OCI-LY3 (cell line): ENCODE measurements around the gene FKBP2.

Source experiments
- H2AFZ ChIP-seq: fragments of 200-600, 300-600 bp; shearing (Covaris generic); 2 replicates; pipeline ENCODE4 v1.6.0; 2014; ENCODE audit warnings: antibody characterized with exemption, low read depth, low read length
- H3K27ac ChIP-seq: fragments of 200-600, 300-600 bp; sonication (generic); 2 replicates; pipeline ENCODE4 v1.5.1; 2014; ENCODE audit warnings: mild to moderate bottlenecking, low read length, moderate library complexity, mixed read lengths
- H3K27me3 ChIP-seq: fragments of 200-600, 300-600 bp; sonication (generic); 2 replicates; pipeline ENCODE4 v1.6.1; 2014; ENCODE audit warnings: low read depth, low read length, mixed read lengths
- H3K36me3 ChIP-seq: fragments of 200-600, 300-600 bp; sonication (generic); replicated peaks from 2 replicates; pipeline ENCODE3; 2014; ENCODE audit warnings: low read depth, low read length, mixed read lengths
- H3K4me1 ChIP-seq: fragments of 300-600, 200-600 bp; sonication (generic); 2 replicates; pipeline ENCODE4 v1.6.1; 2014; ENCODE audit warnings: low read length, mixed read lengths
- H3K4me2 ChIP-seq: fragments of 200-600, 300-600 bp; sonication (generic); 2 replicates; pipeline ENCODE4 v1.6.1; 2014; ENCODE audit warnings: low read length, mixed read lengths
- H3K4me3 ChIP-seq: fragments of 300-600, 200-600 bp; sonication (generic); 2 replicates; pipeline ENCODE4 v1.5.1; 2014; ENCODE audit warnings: antibody characterized with exemption, mild to moderate bottlenecking, low read length, moderate library complexity
- H3K79me2 ChIP-seq: fragments of 300-600, 200-600 bp; shearing (Covaris generic); 2 replicates; pipeline ENCODE4 v1.6.1; 2014; ENCODE audit warnings: mild to moderate bottlenecking, low read length, mixed read lengths
- H3K9ac ChIP-seq: fragments of 300-600, 200-600 bp; shearing (Covaris generic); 2 replicates; pipeline ENCODE4 v1.6.0; 2014; ENCODE audit warnings: mild to moderate bottlenecking, low read length, moderate library complexity
- H3K9me3 ChIP-seq: fragments of 200-600, 300-600 bp; shearing (Covaris generic); 2 replicates; pipeline ENCODE4 v1.6.1; 2014; ENCODE audit warnings: low read length, mixed read lengths; ENCODE audit not compliant: insufficient read depth
- H4K20me1 ChIP-seq: fragments of 200-600, 300-600 bp; sonication (generic); 2 replicates; pipeline ENCODE4 v1.6.1; 2016; ENCODE audit warnings: low read length, mixed read lengths; ENCODE audit not compliant: insufficient read depth
- EZH2phosphoT487 ChIP-seq: fragments of 200-600 bp; shearing (Covaris generic); IDR thresholded peaks from 2 replicates; pipeline ENCODE4 v1.6.1; 2018; ENCODE audit warnings: antibody characterized with exemption, mixed run types, low read depth
- TF ChIP-seq, protein P1 (sequence below): fragments of 200-600, 300-600 bp; sonication (generic); IDR thresholded peaks from 2 replicates; pipeline ENCODE4 v1.5.1; 2014; ENCODE audit warnings: antibody characterized with exemption, low read length, low read depth

FKBP2 gene

DNA sequence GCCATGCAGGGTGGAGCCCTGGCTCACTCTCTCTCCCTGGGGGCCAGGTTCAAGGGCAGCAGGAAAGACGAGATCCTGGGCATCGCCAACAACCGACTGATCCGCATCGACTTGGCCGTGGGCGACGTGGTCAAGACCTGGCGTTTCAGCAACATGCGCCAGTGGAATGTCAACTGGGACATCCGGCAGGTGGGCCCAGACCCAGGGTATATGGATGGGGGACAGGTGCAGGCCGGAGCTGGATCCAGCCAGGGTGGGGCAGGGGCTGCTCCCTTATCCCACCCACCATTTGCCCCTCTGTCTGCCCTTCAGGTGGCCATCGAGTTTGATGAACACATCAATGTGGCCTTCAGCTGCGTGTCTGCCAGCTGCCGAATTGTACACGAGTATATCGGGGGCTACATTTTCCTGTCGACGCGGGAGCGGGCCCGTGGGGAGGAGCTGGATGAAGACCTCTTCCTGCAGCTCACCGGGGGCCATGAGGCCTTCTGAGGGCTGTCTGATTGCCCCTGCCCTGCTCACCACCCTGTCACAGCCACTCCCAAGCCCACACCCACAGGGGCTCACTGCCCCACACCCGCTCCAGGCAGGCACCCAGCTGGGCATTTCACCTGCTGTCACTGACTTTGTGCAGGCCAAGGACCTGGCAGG is 17.8 kb upstream of the FKBP2 start:
- Histone ChIP-seq H4K20me1 (no peaks in the 10 kb centered on the region), H3K9me3 (no peaks in the 10 kb centered on the region), H3K36me3 (peaks cover 33% of the 10 kb centered on the region), H3K27ac (no peak overlapping the region), H3K4me2 (no peak overlapping the region), H2AFZ (no peak overlapping the region), H3K27me3 (no peaks in the 10 kb centered on the region), H3K9ac (no peak overlapping the region), H3K79me2 (peaks cover 17% of the 10 kb centered on the region), H3K4me3 (no peak overlapping the region), H3K4me1 (peaks cover 20% of the 10 kb centered on the region)
- TF ChIP-seq, protein P1, sequence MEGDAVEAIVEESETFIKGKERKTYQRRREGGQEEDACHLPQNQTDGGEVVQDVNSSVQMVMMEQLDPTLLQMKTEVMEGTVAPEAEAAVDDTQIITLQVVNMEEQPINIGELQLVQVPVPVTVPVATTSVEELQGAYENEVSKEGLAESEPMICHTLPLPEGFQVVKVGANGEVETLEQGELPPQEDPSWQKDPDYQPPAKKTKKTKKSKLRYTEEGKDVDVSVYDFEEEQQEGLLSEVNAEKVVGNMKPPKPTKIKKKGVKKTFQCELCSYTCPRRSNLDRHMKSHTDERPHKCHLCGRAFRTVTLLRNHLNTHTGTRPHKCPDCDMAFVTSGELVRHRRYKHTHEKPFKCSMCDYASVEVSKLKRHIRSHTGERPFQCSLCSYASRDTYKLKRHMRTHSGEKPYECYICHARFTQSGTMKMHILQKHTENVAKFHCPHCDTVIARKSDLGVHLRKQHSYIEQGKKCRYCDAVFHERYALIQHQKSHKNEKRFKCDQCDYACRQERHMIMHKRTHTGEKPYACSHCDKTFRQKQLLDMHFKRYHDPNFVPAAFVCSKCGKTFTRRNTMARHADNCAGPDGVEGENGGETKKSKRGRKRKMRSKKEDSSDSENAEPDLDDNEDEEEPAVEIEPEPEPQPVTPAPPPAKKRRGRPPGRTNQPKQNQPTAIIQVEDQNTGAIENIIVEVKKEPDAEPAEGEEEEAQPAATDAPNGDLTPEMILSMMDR, result no peak
- TF ChIP-seq EZH2phosphoT487, result no peak

DNA sequence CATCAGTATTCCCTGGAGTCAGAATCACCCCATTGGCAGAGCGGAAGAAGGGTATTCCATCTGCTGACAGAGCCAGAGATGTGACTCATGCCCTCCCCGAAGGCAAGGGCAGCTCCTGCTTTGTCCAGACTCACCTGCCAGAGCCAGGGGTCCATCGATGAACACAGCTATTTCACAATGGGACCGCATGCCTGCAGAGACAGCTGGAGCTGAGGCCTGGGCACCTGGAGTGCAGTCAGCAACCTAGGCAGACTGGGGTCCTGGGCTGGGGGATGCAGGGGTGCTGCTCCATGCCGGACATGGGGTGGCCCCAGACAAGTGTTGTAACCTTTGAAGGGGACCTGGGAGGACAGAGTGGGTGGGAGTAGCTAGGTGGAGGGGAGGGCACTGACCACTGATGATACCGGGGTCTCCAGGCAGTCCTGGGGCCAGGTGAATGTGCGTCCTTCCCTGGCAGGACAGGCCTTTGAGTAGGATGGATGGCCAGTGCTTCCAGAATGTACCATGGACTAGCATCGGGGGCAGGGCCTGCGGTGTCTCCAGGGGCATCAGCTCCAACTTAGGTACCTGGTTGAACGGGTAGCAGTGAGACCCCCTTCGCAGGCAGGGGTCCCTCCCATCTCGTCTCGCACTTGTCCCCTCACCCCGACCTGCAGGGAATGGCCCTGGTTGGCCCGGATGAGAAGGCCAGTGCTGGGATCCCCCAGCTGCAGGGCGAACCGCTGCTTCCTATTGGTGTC is 16.6 kb upstream of the FKBP2 start:
- Histone ChIP-seq H3K4me3 (no peak overlapping the region), H3K9ac (no peak overlapping the region), H3K79me2 (peaks cover 17% of the 10 kb centered on the region), H3K27me3 (no peaks in the 10 kb centered on the region), H2AFZ (no peak overlapping the region), H3K36me3 (peaks cover 24% of the 10 kb centered on the region), H3K4me2 (no peak overlapping the region), H3K9me3 (no peaks in the 10 kb centered on the region), H3K4me1 (peaks cover 20% of the 10 kb centered on the region), H4K20me1 (no peaks in the 10 kb centered on the region), H3K27ac (no peak overlapping the region)
- TF ChIP-seq, protein P1, result no peak
- TF ChIP-seq EZH2phosphoT487, result no peak

DNA sequence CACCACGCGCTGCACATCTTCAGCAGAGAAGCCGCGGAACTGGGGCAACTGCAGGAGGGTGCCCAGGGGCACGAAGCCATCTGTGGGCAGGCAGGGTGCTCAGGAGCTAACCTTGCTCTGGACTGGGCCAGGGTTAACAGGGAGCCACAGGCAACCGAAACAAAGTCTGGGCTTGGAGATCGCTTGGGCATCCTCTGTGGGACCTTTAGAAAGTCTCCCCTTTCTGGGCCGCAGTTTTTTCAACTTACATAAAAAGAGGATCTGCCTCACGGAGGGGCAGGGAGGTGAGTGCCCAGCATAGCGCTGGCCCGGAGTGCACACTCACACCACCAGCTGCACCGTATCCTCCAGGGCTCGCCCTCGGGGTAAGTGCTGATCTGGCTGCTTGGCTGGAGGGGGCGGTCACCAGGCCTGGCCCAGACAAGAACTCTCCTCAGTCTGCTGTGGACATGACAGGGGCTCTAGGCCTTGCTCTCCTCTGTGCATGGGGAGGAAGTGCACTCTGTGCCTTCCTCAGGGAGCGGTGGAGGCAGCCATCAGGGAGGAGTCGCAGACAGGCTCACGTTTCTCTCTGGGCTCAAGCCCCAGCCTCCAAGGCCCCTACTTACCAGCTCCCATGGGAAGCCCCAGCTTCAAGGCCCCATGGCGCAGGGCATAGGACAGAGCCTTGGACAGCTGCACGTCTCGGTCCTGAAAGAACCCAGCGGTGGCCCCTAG is 15.8 kb upstream of the FKBP2 start:
- Histone ChIP-seq H3K4me2 (peak overlapping the region; percentile 76), H3K9ac (peak overlapping the region; percentile 96), H3K4me1 (peaks cover 19% of the 10 kb centered on the region), H3K4me3 (peak overlapping the region; percentile 95), H3K79me2 (peaks cover 17% of the 10 kb centered on the region), H3K27ac (peak overlapping the region; percentile 68), H3K27me3 (no peaks in the 10 kb centered on the region), H3K9me3 (no peaks in the 10 kb centered on the region), H4K20me1 (no peaks in the 10 kb centered on the region), H2AFZ (no peak overlapping the region), H3K36me3 (peaks cover 17% of the 10 kb centered on the region)
- TF ChIP-seq, protein P1, result no peak
- no peak for TF ChIP-seq EZH2phosphoT487
